Ectodermal cell (in vitro differentiated cells): ENCODE data around the gene GALR2.

Experiments
- H3K27ac ChIP-seq: 2 replicates; pipeline ENCODE4 v1.7.0; 2013; ENCODE audit warnings: mild to moderate bottlenecking, low read depth, low read length; ENCODE audit not compliant: insufficient read depth, poor library complexity, severe bottlenecking
- H3K27me3 ChIP-seq: 2 replicates; pipeline ENCODE4 v1.7.0; 2013; ENCODE audit warnings: mild to moderate bottlenecking, low read length; ENCODE audit not compliant: insufficient read depth, control insufficient read depth, poor library complexity, severe bottlenecking
- H3K36me3 ChIP-seq: one replicate; pipeline ENCODE4 v1.7.0; 2013; ENCODE audit warnings: low read length; ENCODE audit not compliant: control insufficient read depth, insufficient read depth
- H3K4me1 ChIP-seq: one replicate; pipeline ENCODE4 v1.7.0; 2013; ENCODE audit warnings: low read length; ENCODE audit not compliant: control insufficient read depth, insufficient read depth
- H3K4me3 ChIP-seq: 2 replicates; pipeline ENCODE4 v1.7.0; 2013; ENCODE audit warnings: low read depth, low read length, control low read depth; ENCODE audit not compliant: insufficient read depth
- H3K9me3 ChIP-seq: 2 replicates; pipeline ENCODE4 v1.7.0; 2013; ENCODE audit warnings: mild to moderate bottlenecking, low read length, moderate library complexity; ENCODE audit not compliant: control insufficient read depth
- WGBS, 2 experiments: methylation state at CpG; one replicate each; pipeline ENCODE4 v1.1.7; 2013; ENCODE audit warnings: missing lambda C conversion rate in 2 of 2; 5-methylcytosine and 5-hydroxymethylcytosine counted together

The GALR2 gene

DNA sequence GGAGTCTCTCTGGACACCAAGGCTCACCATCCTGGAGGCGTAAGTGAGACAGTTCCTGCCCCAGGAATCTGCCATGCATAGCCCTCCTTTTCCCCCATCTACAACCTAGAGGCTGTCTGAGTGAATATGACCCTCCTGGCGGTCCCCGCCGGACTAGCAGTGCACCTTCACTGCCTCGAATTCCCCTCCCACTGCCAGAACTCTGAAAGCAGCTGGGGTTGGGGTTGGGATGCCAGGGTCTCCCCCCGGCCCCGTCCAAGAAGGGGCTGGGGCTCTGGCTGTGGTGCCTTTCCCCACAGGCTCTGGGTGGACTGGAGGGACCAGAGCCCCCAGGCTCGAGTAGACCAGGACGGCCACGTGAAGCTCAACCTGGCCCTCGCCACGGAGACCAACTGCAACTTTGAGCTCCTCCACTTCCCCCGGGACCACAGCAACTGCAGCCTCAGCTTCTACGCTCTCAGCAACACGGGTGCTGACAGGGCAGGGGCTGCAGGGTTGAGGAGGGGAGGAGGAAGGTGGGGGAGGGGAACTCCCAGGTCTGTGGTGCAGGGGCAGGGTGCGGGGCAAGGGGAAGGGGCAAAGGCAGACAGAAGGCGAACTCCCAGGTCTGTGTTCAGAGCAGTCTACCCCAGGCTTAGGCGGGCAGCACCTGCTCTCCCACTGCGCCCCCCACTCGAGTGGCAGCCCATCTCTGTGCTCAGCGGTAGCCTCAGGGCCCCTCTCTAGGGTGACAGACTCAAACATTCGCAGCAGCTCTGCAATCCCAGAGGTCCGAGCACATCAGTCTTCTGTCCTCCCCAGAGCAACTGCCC is 5.6 kb downstream of the GALR2 start:
- Histone ChIP-seq H3K4me3 (no peak overlapping the region), H3K36me3 (peaks cover 15% of the 10 kb centered on the region), H3K9me3 (no peaks in the 10 kb centered on the region), H3K4me1 (peaks cover 28% of the 10 kb centered on the region), H3K27ac (no peak overlapping the region), H3K27me3 (peaks cover 51% of the 10 kb centered on the region)
- WGBS, 2 experiments, result 11% methylated on average over 23 of the region's 23 CpGs

DNA sequence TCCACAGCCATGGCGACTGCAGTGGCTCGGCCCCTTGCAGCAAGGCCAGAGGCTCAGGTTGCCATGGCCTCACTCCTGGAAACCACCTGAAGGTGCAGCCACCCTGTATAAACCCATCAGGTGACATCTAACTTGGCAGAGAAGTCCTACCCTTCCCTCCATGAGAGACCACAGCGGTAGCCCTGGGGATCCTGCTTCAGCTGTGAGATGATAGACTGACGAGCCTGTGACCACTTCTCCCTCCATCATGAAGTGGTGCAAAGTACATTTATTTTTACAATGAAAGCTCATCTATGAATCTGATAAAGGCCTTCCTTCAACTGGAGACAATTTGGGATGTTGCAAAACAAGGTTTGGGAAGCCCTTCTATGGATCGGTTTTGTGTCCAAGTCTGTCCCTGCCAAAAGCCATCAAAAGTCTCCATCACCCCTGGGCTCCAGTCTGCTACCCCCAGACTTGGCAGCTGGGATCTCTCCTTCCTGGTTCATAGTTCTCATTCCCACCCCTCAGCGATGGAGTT is 6.2 kb downstream of the GALR2 start:
- no peak overlapping the region for H3K27ac ChIP-seq

GRCh38 chr17:76081295-76082210 is 7.0 kb downstream of the GALR2 start:
- H3K36me3 ChIP-seq, result peaks cover 23% of the 10 kb centered on the region
- H3K4me3 ChIP-seq, result no peak overlapping the region
- no peak overlapping the region for H3K27ac ChIP-seq
- peaks cover 37% of the 10 kb centered on the region for H3K27me3 ChIP-seq
- peaks cover 19% of the 10 kb centered on the region for H3K4me1 ChIP-seq
- 90 to 91% methylated on average over 27 of the region's 27 CpGs for WGBS, 2 experiments
- no peaks in the 10 kb centered on the region for H3K9me3 ChIP-seq

More for the DNA sequence above, 6.2 kb downstream of the GALR2 start:
- Histone ChIP-seq H3K27me3 (peaks cover 44% of the 10 kb centered on the region), H3K4me3 (no peak overlapping the region), H3K36me3 (peaks cover 18% of the 10 kb centered on the region), H3K4me1 (peaks cover 26% of the 10 kb centered on the region), H3K9me3 (no peaks in the 10 kb centered on the region)
- 63 to 65% methylated on average over 6 of the region's 6 CpGs for WGBS, 2 experiments

GRCh38 chr17:76082326-76083251 is 8.0 kb downstream of the GALR2 start:
- peaks cover 26% of the 10 kb centered on the region for H3K36me3 ChIP-seq
- 91 to 93% methylated on average over 20 of the region's 20 CpGs for WGBS, 2 experiments
- H3K27me3 ChIP-seq, result peaks cover 27% of the 10 kb centered on the region
- H3K27ac ChIP-seq, result no peak overlapping the region
- H3K4me1 ChIP-seq, result peaks cover 16% of the 10 kb centered on the region
- H3K4me3 ChIP-seq, result no peak overlapping the region
- no peaks in the 10 kb centered on the region for H3K9me3 ChIP-seq

DNA sequence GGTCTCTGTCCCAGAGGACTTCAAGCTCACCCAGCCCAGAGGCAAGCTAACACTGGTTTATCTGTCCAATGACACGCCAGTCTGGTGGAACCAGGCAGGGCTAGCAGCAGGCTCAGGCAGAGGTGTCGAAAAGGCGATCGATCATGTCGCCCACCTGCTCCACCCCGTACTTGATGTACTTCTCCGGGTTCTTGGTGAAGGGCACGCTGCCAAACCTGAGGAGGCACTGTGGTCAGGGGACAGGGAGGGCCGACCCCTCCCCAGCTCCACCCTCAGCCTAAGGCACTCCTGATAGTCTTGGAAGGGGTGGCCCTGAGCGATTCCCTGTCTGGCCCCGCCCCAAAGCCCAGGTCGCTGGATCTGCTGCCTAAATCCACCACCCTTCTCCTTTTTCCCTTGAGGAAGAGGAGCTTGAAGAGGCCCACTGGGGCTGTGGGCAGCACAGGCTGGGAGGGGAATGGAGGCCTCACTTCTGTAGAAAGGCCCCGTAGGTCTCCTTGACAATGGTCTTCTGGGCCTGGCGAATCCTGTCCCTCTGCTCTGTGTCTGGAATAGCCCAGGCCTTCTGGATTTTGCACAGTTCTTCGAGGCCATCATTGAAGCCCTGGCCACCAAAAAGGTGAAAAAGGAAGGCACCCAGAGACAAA is 9.1 kb downstream of the GALR2 start:
- peaks cover 16% of the 10 kb centered on the region for H3K4me1 ChIP-seq

DNA sequence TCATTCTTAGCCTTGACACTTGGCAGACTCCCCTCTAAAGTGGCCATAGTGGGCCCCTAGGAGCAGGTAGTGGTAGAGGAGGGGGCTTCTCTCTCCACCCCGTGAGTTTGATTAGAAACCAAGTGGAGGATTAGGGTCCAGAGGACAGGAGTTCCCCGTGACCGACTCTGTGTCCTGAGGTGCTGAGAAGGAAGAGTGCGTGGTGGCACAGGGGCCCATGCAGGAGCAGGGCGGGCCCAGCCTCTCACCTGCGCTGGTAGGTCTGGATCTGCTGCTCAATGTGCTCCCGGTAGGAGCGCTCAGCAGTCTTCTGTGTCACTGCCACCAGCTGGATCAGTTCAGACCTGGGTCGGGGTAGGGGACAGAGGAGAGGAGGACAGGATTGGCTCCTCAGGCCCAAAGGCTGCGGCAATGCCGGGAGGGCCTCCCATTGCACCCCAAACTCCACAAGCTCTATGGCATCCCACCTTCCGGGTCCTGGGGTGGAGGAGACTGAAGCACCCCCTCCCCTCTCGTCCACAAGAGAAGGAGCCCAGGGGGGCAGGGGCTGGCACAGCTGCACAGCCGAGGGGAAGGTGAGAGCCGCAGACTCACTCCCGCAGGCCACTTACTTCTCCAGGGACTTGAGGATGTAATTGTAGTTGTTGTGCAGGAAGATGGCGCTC is 10.6 kb downstream of the GALR2 start:
- Histone ChIP-seq H3K36me3 (peaks cover 42% of the 10 kb centered on the region), H3K4me1 (peaks cover 6% of the 10 kb centered on the region), H3K27ac (no peak overlapping the region), H3K9me3 (no peaks in the 10 kb centered on the region), H3K27me3 (peaks cover under 1% of the 10 kb centered on the region), H3K4me3 (no peak overlapping the region)
- WGBS, 2 experiments, result 82% methylated on average over 17 of the region's 17 CpGs

More for the DNA sequence above, 9.1 kb downstream of the GALR2 start:
- Histone ChIP-seq H3K9me3 (no peaks in the 10 kb centered on the region), H3K27ac (no peak overlapping the region), H3K36me3 (peaks cover 35% of the 10 kb centered on the region), H3K4me3 (no peak overlapping the region), H3K27me3 (peaks cover 16% of the 10 kb centered on the region)
- WGBS, 2 experiments, result 90 to 94% methylated on average over 15 of the region's 15 CpGs

DNA sequence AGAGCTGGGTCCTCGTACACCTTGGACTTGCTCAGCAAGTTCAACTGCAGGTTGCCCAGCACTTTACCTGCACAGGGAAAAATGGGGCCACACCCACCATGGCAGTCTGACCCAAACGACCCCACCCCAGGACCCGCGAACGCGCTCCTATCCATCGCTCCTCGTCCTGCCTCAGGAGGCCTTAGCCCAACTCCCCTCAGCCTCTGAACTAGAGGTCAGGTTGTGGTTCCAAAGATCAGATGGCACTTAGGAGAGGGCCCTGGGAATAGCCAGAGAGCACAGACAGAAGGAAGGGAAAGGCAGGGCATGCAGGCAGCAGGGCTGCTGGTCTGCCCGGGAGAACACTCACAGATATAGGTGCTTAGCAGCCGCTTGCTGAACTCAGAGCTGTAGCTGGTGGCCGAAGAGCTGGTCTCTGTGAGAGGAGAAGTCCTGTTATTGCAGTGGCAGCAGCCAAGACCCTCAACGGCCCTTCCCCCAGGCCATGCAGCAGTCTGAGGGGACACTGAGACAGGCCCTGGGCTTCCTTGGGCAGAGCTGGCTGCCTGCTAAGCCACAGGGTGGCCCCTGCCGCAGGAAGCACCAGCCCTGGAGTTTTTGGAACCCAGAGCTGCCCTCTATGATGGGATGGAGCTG is 11.3 kb downstream of the GALR2 start:
- peaks cover 42% of the 10 kb centered on the region for H3K36me3 ChIP-seq
- WGBS, 2 experiments, result 95% methylated on average over 13 of the region's 13 CpGs
- no peaks in the 10 kb centered on the region for H3K4me1 ChIP-seq
- no peaks in the 10 kb centered on the region for H3K27me3 ChIP-seq
- no peak overlapping the region for H3K4me3 ChIP-seq
- H3K27ac ChIP-seq, result no peak overlapping the region
- no peaks in the 10 kb centered on the region for H3K9me3 ChIP-seq

DNA sequence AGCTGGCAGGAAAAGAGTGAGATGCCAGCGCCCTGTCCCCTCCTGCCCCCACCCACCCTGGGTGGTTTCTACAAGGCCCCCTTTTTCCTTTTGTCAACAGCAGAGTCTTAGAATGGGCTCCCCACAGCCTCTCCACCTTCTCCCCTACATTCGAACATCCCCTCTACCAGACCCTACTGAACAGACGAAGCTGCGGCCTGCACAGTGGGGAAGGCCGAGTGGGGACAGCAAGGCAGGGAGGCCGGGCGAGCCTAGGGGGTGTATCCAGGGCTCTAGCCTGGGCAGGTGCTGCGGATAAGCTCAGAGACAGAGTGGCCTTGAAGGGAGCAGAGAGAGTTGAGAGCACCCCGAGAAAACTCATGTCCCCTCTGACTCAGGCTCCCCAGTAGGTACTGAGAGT is 11.8 kb downstream of the GALR2 start:
- Histone ChIP-seq H3K27ac (no peak overlapping the region), H3K4me1 (no peaks in the 10 kb centered on the region), H3K27me3 (no peaks in the 10 kb centered on the region), H3K9me3 (no peaks in the 10 kb centered on the region), H3K4me3 (no peak overlapping the region), H3K36me3 (peaks cover 42% of the 10 kb centered on the region)
- 96% methylated on average over 9 of the region's 9 CpGs for WGBS, 2 experiments
